Heart left ventricle (tissue), 16 donors: Measurements from ENCODE around the gene C12orf57. TPM values are rescaled to one million over a fixed set of nuclear protein-coding genes. Genes with fewer than 3 reads are reported as not detected.
"Not testable (repeated sequence)": the region's sequence is repeated elsewhere in the genome, so short reads cannot be mapped to it uniquely, and the experiment has no call there.

Source experiments
- ATAC-seq, 4 donors: fragments of 200-7000 bp; cut with Tn5 transposase; one replicate each; pipeline ENCODE4 v1.9.1; 2020 to 2022; ENCODE audit warnings: moderate library complexity in 4 of 4, mild to moderate bottlenecking in 3 of 4, moderate number of reproducible peaks in 1 of 4
- DNase-seq, 5 donors: peaks; one replicate each; pipeline ENCODE4 v3.0.0-alpha.2; 2020
- H3K27ac ChIP-seq, 12 donors: fragments of 200-600 bp; sonication (generic) in 4 of 12; one replicate each; pipeline versions ENCODE4 v1.5.0 to v1.8.0; 2016 to 2022; ENCODE audit warnings: mild to moderate bottlenecking in 2 of 12
- H3K27me3 ChIP-seq, 9 donors: fragments of 200-600 bp; sonication (generic) in 2 of 9; one replicate each; pipeline versions ENCODE4 v1.5.1 to v1.8.0; 2016 to 2022; ENCODE audit warnings: mild to moderate bottlenecking in 3 of 9
- H3K36me3 ChIP-seq, 9 donors: fragments of 200-600 bp; sonication (generic) in 2 of 9; one replicate each; pipeline versions ENCODE4 v1.5.0 to v1.8.0; 2018 to 2022; ENCODE audit warnings: mild to moderate bottlenecking in 2 of 9
- H3K4me1 ChIP-seq, 12 donors: fragments of 200-600 bp; sonication (generic) in 4 of 12; one replicate each; pipeline versions ENCODE4 v1.5.0 to v1.8.0; 2016 to 2022; ENCODE audit warnings: mild to moderate bottlenecking in 3 of 12
- H3K4me3 ChIP-seq, 12 donors: fragments of 200-600 bp; sonication (generic) in 4 of 12; one replicate each; pipeline versions ENCODE4 v1.5.0 to v1.8.0; 2017 to 2022; ENCODE audit warnings: mild to moderate bottlenecking in 9 of 12, moderate library complexity in 4 of 12
- H3K9me3 ChIP-seq, 12 donors: fragments of 200-600 bp; sonication (generic) in 4 of 12; one replicate each; pipeline versions ENCODE4 v1.5.0 to v1.8.0; 2016 to 2022; ENCODE audit warnings: mild to moderate bottlenecking in 1 of 12
- CTCF ChIP-seq, 12 donors: fragments of 200-600 bp; sonication (generic) in 4 of 12; IDR thresholded peaks; one replicate each; pipeline versions ENCODE4 v1.5.0 to v1.8.0; 2018 to 2022; ENCODE audit warnings: antibody characterized with exemption in 12 of 12, mild to moderate bottlenecking in 5 of 12
- POLR2A ChIP-seq, 2 donors: fragments of 450-650 bp; IDR thresholded peaks; one replicate each; pipeline ENCODE4 v1.6.1; 2017; ENCODE audit warnings: antibody characterized with exemption in 2 of 2, mild to moderate bottlenecking in 2 of 2, moderate library complexity in 2 of 2
- WGBS, 4 donors: extraction: QIAGEN DNeasy Blood & Tissue Kit in 2 of 4; methylation state at CpG; one replicate each; pipeline versions ENCODE4 v1.1.5 to v1.1.7; 2013 to 2018; 5-methylcytosine and 5-hydroxymethylcytosine counted together
- intact Hi-C, 10 donors: fragments of 100-400 bp; cut with DNase I; formaldehyde crosslinking; loops; one replicate each; pipeline versions ENCODE4 v1.11.1 to v1.14.2; 2022
- polyA plus RNA-seq, 2 donors: library from polyadenylated mRNA; stranded (reverse); fragments of 200-250 nt; gene quantifications; one replicate each; pipeline ENCODE4 v1.2.3, GENCODE V29; 2013
- total RNA-seq, 9 donors: library from RNA; depleted of rRNA in 2 of 9; stranded (reverse); fragments of >200 nt in 2 of 9; fragmentation: NEBNext Ultra II Directional in 3 of 9; extraction: Animal tissue kit (Norgen Biotek cat#: 25700) in 3 of 9; gene quantifications; one replicate each; pipeline versions ENCODE4 v1.1.0 to v1.2.4, GENCODE V29; 2016 to 2023
- donor health status: ischemic (EF 13 %, LVEDD 7.1; RV severe dilation, severe dysfunction).
- donor health status: healthy with polysubstance abuse.
- donor health status: DM: no; HTN: yes; CAD: no.
- donor health status: DM: no; HTN: no; CAD: no.
- donor health status: ischemic (EF 25% LVEDD 6.9; RV normal size, moderate dysfunction).
- donor health status: ischemic (EF 25% LVEDD 5.7; RV mildly dilated, moderate dysfunction).
- donor health status: healthy.
- donor health status: DM: yes; HTN: yes; CAD: no.
- donor health status: ischemic (EF 35%, LVEDD 5.7; RV mildly dilated, moderate dysfunction).
- donor health status: nonischemic (EF 11% LVEDD 7.7; RV severe dilation, severe dysfunction).
- donor health status: DM: yes; HTN: yes; CAD: no.
- donor health status: PGD.
- donor health status: ischemic (EF 29% LVEDD 5.4; RV normal size, mild dysfunction).
- donor health status: nonischemic (EF 23%, LVEDD 6.1; RV moderate dilation, normal function).

C12orf57 gene
- total and polyA plus RNA-seq, 11 donors: 108 to 460 (median 187) TPM

- H3K9me3 ChIP-seq: no peaks in the 10 kb centered on the region
- DNase-seq (peak; percentile 96 to 98 (median 97)), ATAC-seq (peak; percentile 95 to 98 (median 97))
- TF ChIP-seq POLR2A (IDR thresholded peaks at IDR 0.05) (peak in 1 of 2 donors; percentile 61), CTCF (IDR thresholded peaks at IDR 0.05) (no peak)
- intact Hi-C loops: no loop called here
- peak within 1 kb of the TSS; percentile 32 to 79 (median 68) for H3K4me3 ChIP-seq
- 5% methylated on average over 34 of the region's 34 CpGs for WGBS, 4 donors
- peak within 1 kb of the TSS in 11 of 12 donors; percentile 63 to 84 (median 77) for H3K27ac ChIP-seq
- peaks cover 0 to 19% (median 0%) of the 10 kb centered on the region in 9 donors for H3K36me3 ChIP-seq
- no peaks in the 10 kb centered on the region for H3K27me3 ChIP-seq
- H3K4me1 ChIP-seq: peaks cover 0 to 20% (median 10%) of the 10 kb centered on the region in 12 donors
Observed at GRCh38 chr12:6904280-6905276, 39.2 kb upstream of the C12orf57 start, which contains the start of gene LRRC23. LRRC23 (plus strand) TSS chr12:6904822; CDS start chr12:6905634, 812 bp downstream.

DNA sequence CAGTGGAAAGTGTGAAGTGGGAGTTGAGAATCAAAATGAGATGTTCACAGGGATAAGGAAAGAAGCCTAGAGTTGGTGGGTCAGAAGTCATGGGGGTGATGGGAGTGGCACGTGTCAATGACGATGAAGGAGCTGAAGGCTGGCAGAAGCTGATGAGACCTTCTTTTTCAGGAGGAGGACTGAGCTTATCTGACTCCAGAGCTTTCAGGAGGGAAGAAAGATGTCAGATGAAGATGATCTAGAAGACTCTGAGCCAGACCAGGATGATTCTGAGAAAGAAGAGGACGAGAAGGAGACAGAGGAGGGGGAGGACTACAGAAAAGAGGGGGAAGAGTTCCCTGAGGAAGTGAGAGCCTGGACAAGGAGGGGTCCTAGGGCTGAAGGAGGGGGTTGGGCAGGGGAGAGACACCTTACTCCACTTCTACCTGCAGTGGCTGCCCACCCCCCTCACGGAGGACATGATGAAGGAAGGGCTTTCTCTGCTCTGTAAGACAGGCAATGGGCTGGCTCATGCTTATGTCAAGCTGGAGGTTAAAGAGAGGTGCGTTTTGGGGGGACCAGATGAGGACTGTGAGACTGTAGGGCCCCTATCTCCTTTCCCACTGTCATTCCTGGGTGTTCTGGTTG is 38.3 kb upstream of the C12orf57 start:
- Histone ChIP-seq H3K27me3 (no peaks in the 10 kb centered on the region), H3K27ac (peak overlapping the region in 6 of 12 donors; percentile 73 to 84 (median 80)), H3K36me3 (peaks cover 0 to 19% (median 0%) of the 10 kb centered on the region in 9 donors), H3K9me3 (no peaks in the 10 kb centered on the region), H3K4me3 (peak overlapping the region in 10 of 12 donors; percentile 61 to 79 (median 70)), H3K4me1 (peaks cover 0 to 14% (median 8%) of the 10 kb centered on the region in 12 donors)
- WGBS, 4 donors: 55 to 72% (median 69%) methylated on average over 5 of the region's 5 CpGs
- DNase-seq (no peak), ATAC-seq (no peak)
- TF ChIP-seq CTCF (IDR thresholded peaks at IDR 0.05): no peak
- TF ChIP-seq POLR2A (IDR thresholded peaks at IDR 0.05): no peak
- intact Hi-C loops: no loop called here

- intact Hi-C loops, DNase-seq, H3K9me3 ChIP-seq, H3K27me3 ChIP-seq, H3K27ac ChIP-seq, H3K4me3 ChIP-seq, ATAC-seq: not testable (repeated sequence)
- WGBS, 4 donors: 95 to 98% (median 96%) methylated on average over 7 to 11 of the region's 11 CpGs
- H3K4me1 ChIP-seq: peaks cover 0 to 14% (median 8%) of the 10 kb centered on the region in 12 donors
- peaks cover 0 to 19% (median 0%) of the 10 kb centered on the region in 9 donors for H3K36me3 ChIP-seq
Observed at GRCh38 chr12:6908141-6908540, 35.7 kb upstream of the C12orf57 start.

DNA sequence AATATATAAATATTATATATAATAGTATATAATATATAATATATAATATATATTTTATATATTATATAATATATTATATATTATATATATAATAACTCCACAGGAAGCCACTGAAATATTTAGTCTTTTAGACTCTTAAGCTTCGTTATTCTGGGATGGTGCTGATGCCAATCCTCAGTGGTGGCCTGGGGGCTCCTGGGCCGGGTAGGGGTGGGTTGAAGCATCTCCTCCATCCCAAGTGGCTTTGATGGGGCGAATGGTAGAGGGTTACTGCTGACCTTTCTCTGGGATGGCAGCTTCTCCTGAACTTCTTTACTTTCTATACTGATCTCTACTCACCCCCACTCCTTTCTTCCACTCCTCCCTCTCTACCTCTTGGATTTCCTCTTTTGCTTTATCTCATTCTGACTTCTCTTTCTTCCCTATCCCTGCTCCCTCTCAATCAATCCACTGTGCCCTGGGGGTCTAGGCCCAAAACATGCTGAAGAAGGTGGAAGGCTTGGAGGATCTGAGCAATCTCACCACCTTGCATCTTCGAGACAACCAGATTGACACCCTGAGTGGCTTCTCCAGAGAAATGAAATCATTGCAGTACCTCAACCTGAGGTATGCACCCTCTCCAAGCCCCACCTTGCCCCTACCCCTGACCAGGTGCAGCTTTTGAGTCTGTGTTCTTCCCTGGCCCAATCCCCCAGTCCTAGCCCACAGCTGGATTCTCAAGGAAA is 34.2 kb upstream of the C12orf57 start:
- Histone ChIP-seq H3K9me3 (no peaks in the 10 kb centered on the region), H3K27ac (no peak overlapping the region), H3K27me3 (peaks cover 0 to 12% (median 0%) of the 10 kb centered on the region in 9 donors), H3K36me3 (peaks cover 0 to 19% (median 0%) of the 10 kb centered on the region in 9 donors), H3K4me3 (no peak overlapping the region), H3K4me1 (peaks cover 0 to 16% (median 10%) of the 10 kb centered on the region in 12 donors)
- DNase-seq: no peak
- TF ChIP-seq CTCF (IDR thresholded peaks at IDR 0.05) (no peak), POLR2A (IDR thresholded peaks at IDR 0.05) (no peak)
- ATAC-seq: no peak
- intact Hi-C loops: no loop called here
- WGBS, 4 donors: 86 to 92% (median 89%) methylated on average over 4 of the region's 4 CpGs
